GM23248 (cell line): Measurements from ENCODE around the gene MYH8.

Source experiments
- EZH2 ChIP-seq: fragments of 200-600 bp; sonication (generic); IDR thresholded peaks from 2 replicates; pipeline ENCODE4 v1.6.1; 2018; ENCODE audit warnings: antibody characterized with exemption, mild to moderate bottlenecking; ENCODE audit not compliant: insufficient read depth, poor library complexity, severe bottlenecking
- EZH2phosphoT487 ChIP-seq: fragments of 200-600 bp; sonication (generic); IDR thresholded peaks from 2 replicates; pipeline ENCODE4 v1.6.1; 2018; ENCODE audit warnings: antibody characterized with exemption, moderate library complexity, mild to moderate bottlenecking, low read depth; ENCODE audit not compliant: insufficient read depth

DNA sequence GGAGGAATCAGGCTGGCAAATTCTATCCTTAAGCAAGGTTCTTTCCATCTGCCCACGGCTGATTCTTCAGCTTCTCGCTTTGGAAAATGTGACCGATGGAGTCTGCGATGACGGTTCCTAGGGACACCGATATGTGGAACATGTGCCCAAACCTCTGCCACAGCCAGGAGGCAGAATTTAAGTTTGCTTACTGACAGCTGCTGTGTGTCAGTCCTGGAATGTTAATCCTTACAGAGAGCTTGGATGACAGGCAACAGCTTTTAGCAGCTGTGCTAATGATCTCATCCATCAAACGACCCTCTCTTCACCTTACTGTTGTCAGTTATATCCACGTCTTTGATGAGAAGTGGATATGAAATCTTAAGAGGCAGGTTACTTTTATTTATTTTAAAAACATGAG, 37.6 kb downstream of the MYH8 start:
- TF ChIP-seq EZH2 (no peak), EZH2phosphoT487 (no peak)
